Liver (tissue), 3 donors: Measurements from ENCODE around the gene GARNL3.

Source experiments
- CTCF ChIP-seq: fragments of 150-350 bp; IDR thresholded peaks from 2 replicates; pipeline ENCODE4 v1.5.1; 2017; ENCODE audit warnings: improper control_type of control experiment, low read depth, low read length; ENCODE audit not compliant: missing input control
- EGR1 ChIP-seq, 2 donors: IDR thresholded peaks; 2 replicates each; pipeline ENCODE4 v1.6.1; 2016 to 2018; ENCODE audit warnings: antibody characterized with exemption in 2 of 2, low read depth in 2 of 2
- GABPA ChIP-seq, 2 donors: IDR thresholded peaks in 1 of 2; conservative IDR thresholded peaks in 1 of 2; 2 replicates each; pipeline ENCODE4 v1.6.1; 2016; ENCODE audit warnings: antibody characterized with exemption in 2 of 2, mild to moderate bottlenecking in 1 of 2, moderate library complexity in 1 of 2
- MAX ChIP-seq: IDR thresholded peaks from 2 replicates; pipeline ENCODE4 v1.6.1; 2016; ENCODE audit warnings: antibody characterized with exemption
- REST ChIP-seq: IDR thresholded peaks from 2 replicates; pipeline ENCODE4 v1.6.1; 2016; ENCODE audit warnings: antibody characterized with exemption, mild to moderate bottlenecking
- SP1 ChIP-seq: IDR thresholded peaks from 2 replicates; pipeline ENCODE4 v1.6.1; 2018; ENCODE audit warnings: antibody characterized with exemption, mild to moderate bottlenecking
- TAF1 ChIP-seq: conservative IDR thresholded peaks from 2 replicates; pipeline ENCODE4 v1.6.1; 2016; ENCODE audit warnings: antibody characterized with exemption, mild to moderate bottlenecking
- donor health status: healthy.
- donor health status: healthy.

GRCh38 chr9:127419348-127419747, 154.8 kb downstream of the GARNL3 start:
- TF ChIP-seq GABPA (IDR thresholded peaks at IDR 0.05 in 1 of 2, conservative IDR thresholded peaks at IDR 0.05 in 1 of 2): no peak
- no peak for TF ChIP-seq CTCF
- TF ChIP-seq TAF1: no peak
- no peak for TF ChIP-seq SP1
- no peak for TF ChIP-seq EGR1 (IDR thresholded peaks at IDR 0.05; ENCODE audit: low read depth in 2 of 2)
- no peak for TF ChIP-seq REST
- no peak for TF ChIP-seq MAX
